NCI-H1417 treated with DMSO at 0.1 percent for 48 hours (cell line): ENCODE results near the gene MRPS27.

ENCODE experiments used
- DNase-seq: peaks from one replicate; lab custom pipeline; 2025; lab: John Stamatoyannopoulos, UW

MRPS27 gene

GRCh38 chr5:72256536-72256935, 63.5 kb downstream of the MRPS27 start:
- DNase-seq, result no peak

GRCh38 chr5:72255670-72256069, 64.4 kb downstream of the MRPS27 start:
- DNase-seq, result no peak

GRCh38 chr5:72255237-72255636, 64.8 kb downstream of the MRPS27 start:
- DNase-seq, result no peak

- DNase-seq, result no peak
Observed at GRCh38 chr5:72252574-72253155, 67.4 kb downstream of the MRPS27 start.

GRCh38 chr5:72252008-72252407, 68.0 kb downstream of the MRPS27 start:
- DNase-seq, result no peak

- no peak for DNase-seq
Observed at GRCh38 chr5:72251386-72251785, 68.7 kb downstream of the MRPS27 start.

GRCh38 chr5:72248410-72248981, 71.5 kb downstream of the MRPS27 start:
- no peak for DNase-seq

- DNase-seq, result no peak
Observed at GRCh38 chr5:72246954-72247442, 73.0 kb downstream of the MRPS27 start.

GRCh38 chr5:72245951-72246532, 74.0 kb downstream of the MRPS27 start:
- DNase-seq, result no peak

GRCh38 chr5:72245546-72245945, 74.5 kb downstream of the MRPS27 start:
- no peak for DNase-seq

- DNase-seq, result no peak
Observed at GRCh38 chr5:72244862-72245371, 75.1 kb downstream of the MRPS27 start.

GRCh38 chr5:72243706-72244105, 76.3 kb downstream of the MRPS27 start:
- DNase-seq, result no peak

GRCh38 chr5:72242796-72243475, 77.1 kb downstream of the MRPS27 start:
- no peak for DNase-seq

- no peak for DNase-seq
Observed at GRCh38 chr5:72241346-72242003, 78.6 kb downstream of the MRPS27 start.

GRCh38 chr5:72238712-72239445, 81.2 kb downstream of the MRPS27 start:
- DNase-seq, result no peak

- no peak for DNase-seq
Observed at GRCh38 chr5:72237879-72238278, 82.2 kb downstream of the MRPS27 start.

GRCh38 chr5:72237415-72237814, 82.6 kb downstream of the MRPS27 start:
- DNase-seq, result no peak

GRCh38 chr5:72235725-72236124, 84.3 kb downstream of the MRPS27 start:
- DNase-seq, result no peak

GRCh38 chr5:72234868-72235267, 85.2 kb downstream of the MRPS27 start:
- DNase-seq, result no peak

GRCh38 chr5:72234265-72234700, 85.8 kb downstream of the MRPS27 start:
- no peak for DNase-seq

- DNase-seq, result no peak
Observed at GRCh38 chr5:72233835-72234234, 86.2 kb downstream of the MRPS27 start.

- DNase-seq, result no peak
Observed at GRCh38 chr5:72232838-72233237, 87.2 kb downstream of the MRPS27 start.
